NOMO-1 (cell line): ENCODE results near the gene SPZ1.
A peak's percentile ranks its signal among the peaks of the same experiment; 100 is the strongest.
"Not testable (repeated sequence)": the region's sequence is repeated elsewhere in the genome, so short reads cannot be mapped to it uniquely, and the experiment has no call there.

ENCODE experiments used
- DNase-seq, 2 experiments: peaks; one replicate each; lab custom pipeline; 2025; ENCODE audit not compliant: unreplicated experiment in 2 of 2; lab: John Stamatoyannopoulos, UW

SPZ1 gene, protein sequence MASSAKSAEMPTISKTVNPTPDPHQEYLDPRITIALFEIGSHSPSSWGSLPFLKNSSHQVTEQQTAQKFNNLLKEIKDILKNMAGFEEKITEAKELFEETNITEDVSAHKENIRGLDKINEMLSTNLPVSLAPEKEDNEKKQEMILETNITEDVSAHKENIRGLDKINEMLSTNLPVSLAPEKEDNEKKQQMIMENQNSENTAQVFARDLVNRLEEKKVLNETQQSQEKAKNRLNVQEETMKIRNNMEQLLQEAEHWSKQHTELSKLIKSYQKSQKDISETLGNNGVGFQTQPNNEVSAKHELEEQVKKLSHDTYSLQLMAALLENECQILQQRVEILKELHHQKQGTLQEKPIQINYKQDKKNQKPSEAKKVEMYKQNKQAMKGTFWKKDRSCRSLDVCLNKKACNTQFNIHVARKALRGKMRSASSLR

GRCh38 chr5:80319702-80320101 lies at the start of gene SPZ1:
SPZ1 (plus strand) TSS chr5:80320002; CDS start chr5:80320216, 214 bp downstream.
- no peak for DNase-seq

DNA sequence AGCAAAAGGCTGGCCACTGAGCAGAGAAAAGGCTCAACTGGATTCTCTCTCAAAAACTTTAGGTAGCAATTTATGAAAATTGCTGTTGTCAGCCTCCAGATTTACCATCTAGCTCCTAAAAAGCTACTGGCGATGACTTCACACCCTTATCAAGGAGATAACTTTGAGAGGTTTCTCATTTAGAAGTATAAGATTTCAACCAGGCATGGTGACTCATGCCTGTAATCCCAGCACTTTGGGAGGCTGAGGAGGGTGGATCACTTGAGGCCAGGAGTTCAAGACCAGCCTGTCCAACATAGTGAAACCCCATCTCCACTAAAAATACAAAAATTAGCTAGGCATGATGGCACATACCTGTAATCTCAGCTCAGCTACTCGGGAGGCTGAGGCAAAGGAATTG lies 49.3 kb upstream of the SPZ1 start:
- DNase-seq = not testable (repeated sequence)

DNA sequence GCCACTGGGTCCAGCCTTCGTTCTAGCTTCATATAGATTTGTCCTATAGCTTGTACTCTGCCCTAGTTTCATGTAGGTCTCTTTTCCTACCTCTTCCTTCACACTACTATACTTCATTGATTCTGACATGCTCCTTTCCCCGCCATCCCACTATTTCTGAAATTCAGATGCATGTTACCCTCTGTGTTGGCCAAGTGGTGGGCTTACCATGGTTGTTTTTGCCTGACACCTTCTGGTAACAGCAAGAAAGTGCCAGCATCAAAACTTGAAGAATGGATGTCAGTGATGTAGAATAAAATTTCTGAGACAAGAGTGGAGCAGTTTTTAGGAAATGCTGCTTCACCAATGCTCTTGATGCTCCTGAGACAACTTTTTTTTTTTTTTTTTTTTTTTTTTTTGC lies 44.5 kb upstream of the SPZ1 start:
- DNase-seq = peak in 1 of 2 experiments; percentile 3

DNA sequence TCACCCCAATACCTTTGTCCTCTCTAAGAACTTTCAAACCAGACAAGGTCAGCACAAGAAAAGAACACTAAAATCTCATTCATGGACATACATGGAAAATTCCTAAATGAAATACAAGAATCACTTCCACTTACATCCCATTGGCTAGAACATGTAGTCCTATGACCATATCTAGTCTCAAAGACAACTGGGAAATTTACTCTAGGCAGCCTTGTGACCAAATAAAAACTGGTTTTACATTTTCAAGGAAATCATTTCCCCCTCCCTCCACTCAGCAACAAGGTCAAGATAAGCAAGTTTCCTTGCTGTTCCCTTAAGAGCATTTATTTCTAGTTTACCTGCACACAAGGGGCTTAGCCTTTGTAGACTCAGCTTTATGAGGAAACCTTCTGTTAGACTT lies 43.6 kb upstream of the SPZ1 start:
- no peak for DNase-seq

DNA sequence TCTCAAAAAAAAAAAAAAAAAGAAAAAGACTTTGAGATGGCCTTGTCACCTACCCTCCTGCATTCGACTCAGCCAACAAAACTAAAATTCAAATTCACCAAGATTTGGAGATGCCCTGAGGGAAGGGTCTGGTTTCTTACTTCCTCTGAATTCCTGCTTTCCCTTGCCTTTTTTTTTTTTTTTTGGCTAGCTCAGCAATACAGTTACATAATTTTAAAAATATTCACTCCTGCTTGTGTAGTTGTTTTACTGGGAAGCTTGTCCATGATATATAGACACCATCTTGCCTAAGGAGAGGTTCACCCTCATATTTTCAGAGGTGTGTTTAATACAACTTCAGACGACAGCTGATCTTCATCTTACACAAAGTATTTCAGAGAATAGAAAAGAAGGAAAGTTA lies 42.6 kb upstream of the SPZ1 start:
- no peak for DNase-seq

GRCh38 chr5:80282054-80282453 lies 37.7 kb upstream of the SPZ1 start:
- no peak for DNase-seq

DNA sequence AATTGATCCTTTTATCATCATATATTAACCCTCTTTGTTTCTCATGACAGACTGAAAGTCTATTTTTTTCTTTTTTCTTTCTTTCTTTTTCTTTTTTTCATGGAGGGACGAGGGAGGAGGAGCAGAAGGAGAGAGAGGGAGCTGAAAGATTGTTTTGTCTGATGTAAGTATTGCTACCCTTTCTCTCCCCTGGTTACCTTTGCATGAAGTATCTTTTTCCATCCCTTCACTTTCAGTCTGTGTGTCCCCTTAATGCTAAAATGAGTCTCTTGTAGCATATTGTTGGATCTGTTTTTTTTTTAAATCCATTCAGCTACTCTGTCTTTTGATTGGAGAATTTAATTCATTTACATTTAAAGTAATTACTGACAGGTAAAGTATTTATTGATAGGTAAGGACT lies 36.4 kb upstream of the SPZ1 start:
- no peak for DNase-seq

GRCh38 chr5:80284720-80285119 lies 35.1 kb upstream of the SPZ1 start:
- DNase-seq = no peak

- DNase-seq = no peak
These were observed 31.6 kb upstream of the SPZ1 start for GRCh38 chr5:80288177-80288576.

GRCh38 chr5:80289320-80289719 lies 30.5 kb upstream of the SPZ1 start:
- no peak for DNase-seq

DNA sequence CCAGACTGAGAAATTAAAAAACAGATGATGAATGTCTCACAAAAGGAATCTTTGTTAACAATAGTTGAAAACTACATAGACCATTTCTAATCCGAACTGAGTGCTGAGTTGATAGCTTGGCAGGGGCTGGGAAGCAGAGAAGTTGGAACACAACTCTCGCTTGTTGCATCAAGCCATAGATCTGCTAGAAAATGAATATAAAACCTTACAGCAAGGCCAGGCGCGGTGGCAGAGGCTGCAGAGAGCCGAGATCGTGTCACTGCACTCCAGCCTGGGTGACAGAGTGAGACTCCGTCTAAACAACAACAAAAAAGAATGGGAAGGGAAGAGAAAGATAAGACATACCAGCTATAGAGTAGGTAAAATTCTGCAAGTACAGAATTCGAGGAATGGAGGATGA lies 28.0 kb upstream of the SPZ1 start:
- DNase-seq = no peak

DNA sequence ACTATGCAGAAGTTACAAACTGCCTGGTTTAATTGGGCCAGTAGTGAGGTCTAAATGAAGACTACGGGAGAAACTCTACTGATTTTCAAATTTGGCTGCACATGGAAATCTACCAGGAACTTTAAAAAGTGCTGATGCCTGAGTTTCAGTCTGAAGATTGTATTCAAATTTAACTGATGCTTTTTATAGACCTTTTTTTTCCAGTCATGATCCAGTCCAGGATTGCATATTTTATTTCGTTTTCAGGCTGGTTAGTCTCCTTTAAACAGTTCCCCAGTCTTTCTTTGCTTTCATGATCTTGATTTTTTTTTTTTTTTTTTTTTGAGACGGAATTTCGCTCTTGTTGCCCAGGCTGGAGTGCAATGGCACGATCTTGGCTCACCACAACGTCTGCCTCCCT lies 23.7 kb upstream of the SPZ1 start:
- no peak for DNase-seq

DNA sequence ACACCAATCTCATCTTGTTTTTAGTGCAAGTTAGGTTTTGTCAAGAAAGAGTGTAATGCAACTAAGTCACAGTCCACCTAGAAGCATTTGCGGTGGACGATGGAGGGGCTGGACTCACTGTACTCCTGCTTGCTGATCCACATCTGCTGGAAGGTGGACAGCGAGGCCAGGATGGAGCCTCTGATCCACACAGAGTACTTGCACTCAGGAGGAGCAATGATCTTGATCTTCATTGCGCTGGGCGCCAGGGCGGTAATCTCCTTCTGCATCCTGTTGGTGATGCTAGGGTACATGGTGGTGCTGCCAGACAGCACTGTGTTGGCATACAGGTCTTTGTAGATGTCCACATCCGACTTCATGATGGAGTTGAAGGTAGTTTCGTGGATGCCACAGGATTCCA lies 20.2 kb upstream of the SPZ1 start:
- DNase-seq = no peak

DNA sequence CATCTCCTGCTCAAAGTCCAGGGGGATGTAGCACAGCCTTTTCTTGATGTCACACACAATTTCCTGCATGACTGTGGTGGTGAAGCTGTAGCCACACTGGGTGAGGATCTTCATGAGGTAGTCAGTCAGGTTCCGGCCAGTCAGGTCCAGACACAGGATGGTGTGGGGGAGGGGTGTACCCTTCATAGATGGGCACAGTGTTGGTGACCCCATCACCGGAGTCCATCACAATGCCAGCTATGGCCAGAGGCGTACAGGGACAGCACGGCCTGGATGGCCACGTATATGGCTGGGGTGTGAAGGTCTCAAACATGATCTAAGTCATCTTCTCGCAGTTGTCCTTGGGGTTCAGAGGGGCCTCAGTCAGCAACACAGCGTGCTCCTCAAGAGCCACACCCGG lies 19.7 kb upstream of the SPZ1 start:
- no peak for DNase-seq

DNA sequence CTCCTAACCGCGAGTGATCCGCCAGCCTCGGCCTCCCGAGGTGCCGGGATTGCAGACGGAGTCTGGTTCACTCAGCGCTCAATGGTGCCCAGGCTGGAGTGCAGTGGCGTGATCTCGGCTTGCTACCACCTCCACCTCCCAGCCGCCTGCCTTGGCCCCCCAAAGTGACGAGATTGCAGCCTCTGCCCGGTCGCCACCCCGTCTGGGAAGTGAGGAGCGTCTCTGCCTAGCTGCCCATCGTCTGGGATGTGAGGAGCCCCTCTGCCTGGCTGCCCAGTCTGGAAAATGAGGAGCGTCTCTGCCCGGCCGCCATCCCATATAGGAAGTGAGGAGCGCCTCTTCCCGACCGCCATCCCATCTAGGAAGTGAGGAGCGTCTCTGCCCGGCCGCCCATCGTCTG lies 19.0 kb upstream of the SPZ1 start:
- not testable (repeated sequence) for DNase-seq

DNA sequence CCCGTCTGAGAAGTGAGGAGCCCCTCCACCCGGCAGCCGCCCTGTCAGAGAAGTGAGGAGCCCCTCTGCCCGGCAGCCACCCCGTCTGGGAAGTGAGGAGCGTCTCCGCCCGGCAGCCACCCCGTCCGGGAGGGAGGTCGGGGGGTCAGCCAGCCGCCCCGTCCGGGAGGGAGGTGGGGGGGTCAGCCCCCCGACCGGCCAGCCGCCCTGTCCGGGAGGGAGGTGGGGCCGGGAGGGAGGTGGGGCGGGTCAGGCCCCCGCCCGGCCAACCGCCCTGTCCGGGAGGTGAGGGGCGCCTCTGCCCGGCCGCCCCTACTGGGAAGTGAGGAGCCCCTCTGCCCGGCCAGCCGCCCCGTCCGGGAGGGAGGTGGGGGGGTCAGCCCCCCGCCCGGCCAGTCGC lies 18.5 kb upstream of the SPZ1 start:
- DNase-seq = not testable (repeated sequence)

DNA sequence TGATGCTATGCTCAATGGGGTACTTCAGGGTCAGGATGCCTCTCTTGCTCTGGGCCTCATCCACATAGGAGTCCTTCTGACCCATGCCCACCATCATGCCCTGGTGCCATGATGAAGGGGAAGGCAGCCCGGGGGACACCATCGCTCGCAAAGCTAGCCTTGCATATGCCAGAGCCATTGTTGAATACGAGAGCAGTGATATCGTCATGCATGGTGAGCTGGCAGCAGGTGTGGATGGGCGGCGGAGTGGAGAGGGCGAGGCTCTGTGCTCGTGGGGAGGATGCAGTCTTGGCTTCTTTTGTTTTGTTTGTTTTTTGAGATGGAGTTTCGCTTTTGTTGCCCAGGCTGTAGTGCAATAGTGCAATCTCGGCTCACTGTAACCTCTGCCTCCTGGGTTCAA lies 17.2 kb upstream of the SPZ1 start:
- no peak for DNase-seq

DNA sequence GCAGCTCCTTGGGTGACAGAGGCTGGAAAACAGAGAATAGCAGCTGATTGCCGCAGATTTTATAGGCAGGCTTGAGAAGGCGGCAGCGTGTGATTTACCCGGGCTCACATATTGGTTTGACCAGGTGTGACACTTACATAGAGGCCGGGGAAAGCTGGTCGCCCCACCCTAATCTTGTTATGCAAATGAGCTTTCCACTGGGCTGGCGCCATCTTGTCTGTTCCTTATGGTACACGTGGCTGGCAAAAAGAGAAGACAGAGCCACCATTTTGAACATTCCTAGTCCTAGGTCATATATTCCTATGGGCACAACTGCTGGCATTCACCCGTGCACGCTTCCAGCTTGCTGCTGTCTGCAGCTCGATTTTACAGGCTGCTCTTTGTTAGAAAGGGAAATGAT lies 11.3 kb upstream of the SPZ1 start:
- no peak for DNase-seq

GRCh38 chr5:80309871-80310665 lies 9.7 kb upstream of the SPZ1 start:
- no peak for DNase-seq

DNA sequence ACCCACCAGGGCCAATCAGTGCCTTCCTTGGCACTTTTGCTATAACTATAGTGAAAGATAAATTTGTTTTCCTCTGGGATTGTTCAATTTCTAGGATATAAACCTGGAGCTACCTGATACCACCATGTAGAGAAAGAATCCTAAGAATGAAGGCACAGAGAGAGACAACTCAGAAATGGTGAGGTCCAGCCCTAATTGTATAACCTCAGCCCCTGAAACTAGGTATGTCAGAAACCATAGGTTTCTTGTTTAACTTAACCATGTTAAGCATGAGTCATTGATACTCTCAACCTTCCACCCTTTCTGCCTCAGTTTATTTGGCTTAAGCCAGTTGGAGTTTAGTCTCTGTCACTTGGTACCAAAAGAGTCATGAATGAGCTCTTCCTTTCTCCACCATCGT lies 4.6 kb upstream of the SPZ1 start:
- DNase-seq = no peak

DNA sequence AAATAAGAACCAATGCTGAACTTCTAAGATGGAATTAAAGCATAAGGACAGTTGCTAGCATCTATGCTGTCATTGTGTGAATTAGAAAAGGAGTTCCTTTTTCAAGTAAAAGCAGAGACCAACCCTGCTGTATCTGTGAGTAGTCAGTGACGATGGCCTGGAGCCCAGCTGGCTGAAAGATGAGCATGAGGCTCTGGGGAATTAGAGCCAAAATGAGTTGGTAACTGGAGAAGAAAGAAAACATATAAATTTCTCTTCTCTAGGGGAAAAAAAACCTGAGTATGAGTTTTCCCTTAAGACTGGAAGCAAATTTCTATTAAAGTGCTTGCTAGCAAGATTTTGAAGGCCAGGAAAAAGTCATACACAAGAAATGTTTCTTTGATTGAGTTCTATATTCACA lies 1.6 kb upstream of the SPZ1 start:
- no peak for DNase-seq

- DNase-seq = no peak
These were observed 5.1 kb downstream of the SPZ1 start for GRCh38 chr5:80324912-80325311.
